H1 (cell line): Measurements from ENCODE around the gene CORT. TPM values are rescaled to one million over a fixed set of nuclear protein-coding genes. Genes with fewer than 3 reads are reported as not detected.

Source experiments
- CTCF ChIA-PET: fragments of 300-600 bp; sonication (Branson Sonifier 250); formaldehyde crosslinking; loops from one replicate; lab custom pipeline; 2021; ENCODE audit not compliant: partially characterized antibody; lab: Charles Lee
- POLR2A ChIA-PET: fragments of 300-600 bp; sonication (Branson Sonifier 250); formaldehyde crosslinking; loops from one replicate; lab custom pipeline; 2021; ENCODE audit warnings: inconsistent platforms; ENCODE audit not compliant: partially characterized antibody; lab: Charles Lee
- DNase-seq, 2 experiments: peaks; one replicate each; pipeline versions ENCODE4 v3.0.0 to v3.0.0-alpha.2; 2010 to 2022; ENCODE audit warnings: low spot score in 2 of 2, low read depth in 1 of 2, mixed read lengths in 1 of 2
- FAIRE-seq: peaks from 2 replicates; lab custom pipeline; 2011; peaks lifted over from hg19 to GRCh38; lab: Jason Lieb, UNC
- H2AFZ ChIP-seq: 2 replicates; pipeline ENCODE4 v1.8.1; 2012; ENCODE audit warnings: low read length, inconsistent platforms
- H2AK5ac ChIP-seq: 2 replicates; pipeline ENCODE4 v1.6.1; 2013; ENCODE audit warnings: low read depth, low read length
- H2BK120ac ChIP-seq: replicated peaks from 2 replicates; pipeline ENCODE3; 2013; ENCODE audit warnings: low read depth, low read length, inconsistent platforms
- H2BK12ac ChIP-seq: 2 replicates; pipeline ENCODE4 v1.6.1; 2013; ENCODE audit warnings: low read depth, low read length
- H2BK15ac ChIP-seq: 2 replicates; pipeline ENCODE4 v1.6.1; 2013; ENCODE audit warnings: low read length
- H2BK20ac ChIP-seq: 2 replicates; pipeline ENCODE4 v1.6.1; 2013; ENCODE audit warnings: low read length
- H2BK5ac ChIP-seq: 2 replicates; pipeline ENCODE4 v1.6.1; 2013; ENCODE audit warnings: low read depth, low read length
- H3K14ac ChIP-seq: 2 replicates; pipeline ENCODE4 v1.6.1; 2013; ENCODE audit warnings: inconsistent platforms; ENCODE audit not compliant: insufficient read length
- H3K18ac ChIP-seq: 2 replicates; pipeline ENCODE4 v1.6.1; 2013; ENCODE audit warnings: low read length; ENCODE audit errors: extremely low read depth
- H3K23ac ChIP-seq: 2 replicates; pipeline ENCODE4 v1.6.1; 2013; ENCODE audit warnings: inconsistent platforms; ENCODE audit not compliant: insufficient read length
- H3K23me2 ChIP-seq: 2 replicates; pipeline ENCODE4 v1.6.1; 2013; ENCODE audit warnings: low read depth, low read length
- H3K27ac ChIP-seq: 2 replicates; pipeline ENCODE4 v1.6.1; 2011; ENCODE audit warnings: low read depth, low read length, inconsistent platforms
- H3K27me3 ChIP-seq, 4 experiments: replicated peaks in 1 of 4; 1 replicate in 1 of 4; 2 replicates in 3 of 4; pipeline versions ENCODE4 v1.6.1 to v1.8.1; 2011 to 2013; ENCODE audit warnings: low read length in 3 of 4, mild to moderate bottlenecking in 3 of 4, inconsistent platforms in 2 of 4, mixed read lengths in 2 of 4, moderate library complexity in 1 of 4; ENCODE audit not compliant: control insufficient read depth in 3 of 4, insufficient read depth in 3 of 4; ENCODE audit errors: extremely low read depth in 1 of 4
- H3K36me3 ChIP-seq, 4 experiments: 2 replicates each; pipeline versions ENCODE4 v1.6.1 to v1.8.1; 2011 to 2013; ENCODE audit warnings: mild to moderate bottlenecking in 4 of 4, low read length in 3 of 4, moderate library complexity in 2 of 4, control low read depth in 1 of 4, inconsistent platforms in 1 of 4; ENCODE audit not compliant: insufficient read depth in 4 of 4, control insufficient read depth in 2 of 4
- H3K4ac ChIP-seq: replicated peaks from 2 replicates; pipeline ENCODE3; 2013; ENCODE audit warnings: low read length, low read depth, mixed read lengths, inconsistent platforms; ENCODE audit not compliant: insufficient read length
- H3K4me1 ChIP-seq, 4 experiments: replicated peaks in 1 of 4; 1 replicate in 1 of 4; 2 replicates in 3 of 4; pipeline versions ENCODE4 v1.6.1 to v1.8.1; 2011 to 2013; ENCODE audit warnings: low read length in 3 of 4, inconsistent platforms in 2 of 4, mixed read lengths in 1 of 4; ENCODE audit not compliant: insufficient read depth in 4 of 4, control insufficient read depth in 3 of 4
- H3K4me2 ChIP-seq, 2 experiments: 2 replicates each; pipeline versions ENCODE4 v1.6.1 to v1.8.1; 2011 to 2013; ENCODE audit warnings: low read depth in 2 of 2, low read length in 2 of 2, control low read depth in 1 of 2, inconsistent platforms in 1 of 2, mild to moderate bottlenecking in 1 of 2; ENCODE audit not compliant: insufficient read depth in 1 of 2
- H3K4me3 ChIP-seq, 4 experiments: fragments of 200-600, 300-600 bp in 1 of 4; sonication (generic), shearing (Covaris generic), sonication (Bioruptor Twin) in 1 of 4; 2 replicates each; pipeline versions ENCODE4 v1.5.1 to v1.8.1; 2011 to 2016; ENCODE audit warnings: low read length in 4 of 4, low read depth in 3 of 4, control low read depth in 2 of 4, inconsistent platforms in 2 of 4, mild to moderate bottlenecking in 2 of 4, mixed read lengths in 1 of 4, moderate library complexity in 1 of 4; ENCODE audit not compliant: insufficient read depth in 2 of 4; ENCODE audit errors: extremely low read depth in 1 of 4
- H3K56ac ChIP-seq: replicated peaks from 2 replicates; pipeline ENCODE3; 2013; ENCODE audit warnings: low read depth, mild to moderate bottlenecking, mixed read lengths, low read length, inconsistent platforms; ENCODE audit not compliant: insufficient read length
- H3K79me1 ChIP-seq: 2 replicates; pipeline ENCODE4 v1.6.1; 2013; ENCODE audit warnings: low read depth, low read length, control low read depth
- H3K79me2 ChIP-seq, 2 experiments: 2 replicates each; pipeline versions ENCODE4 v1.6.1 to v1.8.1; 2012 to 2013; ENCODE audit warnings: low read length in 2 of 2, mild to moderate bottlenecking in 2 of 2, inconsistent platforms in 1 of 2; ENCODE audit not compliant: insufficient read depth in 2 of 2, control insufficient read depth in 1 of 2
- H3K9ac ChIP-seq, 4 experiments: replicated peaks in 1 of 4; 1 replicate in 1 of 4; 2 replicates in 3 of 4; pipeline versions ENCODE4 v1.6.1 to v1.8.1; 2011 to 2013; ENCODE audit warnings: low read depth in 3 of 4, low read length in 3 of 4, control low read depth in 2 of 4, mild to moderate bottlenecking in 2 of 4, moderate library complexity in 2 of 4, inconsistent platforms in 1 of 4; ENCODE audit errors: extremely low read depth in 1 of 4
- H3K9me3 ChIP-seq, 2 experiments: 2 replicates each; pipeline versions ENCODE4 v1.6.1 to v1.8.1; 2012 to 2013; ENCODE audit warnings: mild to moderate bottlenecking in 2 of 2, moderate library complexity in 2 of 2, control low read depth in 1 of 2, inconsistent platforms in 1 of 2, low read depth in 1 of 2, low read length in 1 of 2, mixed read lengths in 1 of 2; ENCODE audit not compliant: insufficient read depth in 2 of 2
- H4K20me1 ChIP-seq, 2 experiments: replicated peaks in 1 of 2; 2 replicates each; pipeline versions ENCODE3 to v1.8.1; 2011 to 2013; ENCODE audit warnings: inconsistent platforms in 2 of 2, low read length in 2 of 2, mild to moderate bottlenecking in 1 of 2; ENCODE audit not compliant: insufficient read depth in 2 of 2, control insufficient read depth in 1 of 2
- H4K5ac ChIP-seq: 2 replicates; pipeline ENCODE4 v1.6.1; 2013; ENCODE audit warnings: low read length, low read depth, mixed read lengths, inconsistent platforms; ENCODE audit not compliant: insufficient read length
- H4K8ac ChIP-seq: 2 replicates; pipeline ENCODE4 v1.8.0; 2013; ENCODE audit warnings: mild to moderate bottlenecking, moderate library complexity, low read length, inconsistent platforms; ENCODE audit not compliant: insufficient read depth; ENCODE audit errors: extremely low read depth
- H4K91ac ChIP-seq: replicated peaks from 2 replicates; pipeline ENCODE3; 2013; ENCODE audit warnings: low read length, mixed read lengths, inconsistent platforms; ENCODE audit not compliant: insufficient read length
- BACH1 ChIP-seq: IDR thresholded peaks from 2 replicates; pipeline ENCODE4 v1.6.1; 2012; ENCODE audit warnings: low read length, improper control_type of control experiment
- BCL11A ChIP-seq, 2 experiments: IDR thresholded peaks; one replicate each; pipeline ENCODE4 v1.6.1; 2011; ENCODE audit warnings: low read depth in 2 of 2, low read length in 2 of 2, mild to moderate bottlenecking in 2 of 2
- CHD2 ChIP-seq: IDR thresholded peaks from 2 replicates; pipeline ENCODE4 v1.6.1; 2012; ENCODE audit warnings: low read length, improper control_type of control experiment
- CREB1 ChIP-seq: IDR thresholded peaks from 2 replicates; pipeline ENCODE4 v1.6.1; 2012; ENCODE audit warnings: inconsistent platforms
- RAD21 ChIP-seq, 2 experiments: IDR thresholded peaks in 1 of 2; conservative IDR thresholded peaks in 1 of 2; 2 replicates each; pipeline ENCODE4 v1.6.1; 2011; ENCODE audit warnings: low read depth in 2 of 2, low read length in 2 of 2, improper control_type of control experiment in 1 of 2, inconsistent platforms in 1 of 2, mild to moderate bottlenecking in 1 of 2, moderate library complexity in 1 of 2
- TEAD4 ChIP-seq: IDR thresholded peaks from 2 replicates; pipeline ENCODE4 v1.6.1; 2012; ENCODE audit warnings: low read depth, low read length, inconsistent platforms, mixed read lengths
- WGBS, 2 experiments: shearing (Covaris generic) in 1 of 2; methylation state at CpG; one replicate each; pipeline versions ENCODE4 v1.1.6 to v1.1.7; 2013 to 2015; ENCODE audit warnings: low lambda C conversion rate in 2 of 2, mixed read lengths in 2 of 2, inconsistent platforms in 1 of 2, low coverage in 1 of 2, missing lambda C conversion rate in 1 of 2; ENCODE audit not compliant: insufficient replicate concordance in 2 of 2, insufficient coverage in 1 of 2, insufficient read length in 1 of 2; ENCODE audit errors: extremely low coverage in 1 of 2, missing lambda C conversion rate in 1 of 2; 5-methylcytosine and 5-hydroxymethylcytosine counted together
- polyA plus RNA-seq, 7 experiments: library from polyadenylated mRNA; depleted of rRNA in 3 of 7; stranded (reverse) in 5 of 7; unstranded in 2 of 7; fragments of >200 nt in 5 of 7; fragments of 200-250 nt in 2 of 7; gene quantifications; 1 replicate in 5 of 7; 2 replicates in 1 of 7; 4 replicates in 1 of 7; pipeline versions ENCODE4 v1.2.1 to v1.2.3, GENCODE V29; 2011 to 2013; ENCODE audit warnings: missing spikeins in 2 of 7, mixed read lengths in 2 of 7
- total RNA-seq: library from RNA; stranded (reverse); fragmentation: NEBNext Ultra II Directional; extraction: Animal tissue kit (Norgen Biotek cat#: 25700); gene quantifications from 2 replicates; pipeline ENCODE4 v1.2.1, GENCODE V29; 2021

The CORT gene
- total and polyA plus RNA-seq, 2 of the 8 experiments (the other 6 are each of a cell fraction or from before 2014, with no cell fraction given): 0.15 to 0.30 TPM

DNA sequence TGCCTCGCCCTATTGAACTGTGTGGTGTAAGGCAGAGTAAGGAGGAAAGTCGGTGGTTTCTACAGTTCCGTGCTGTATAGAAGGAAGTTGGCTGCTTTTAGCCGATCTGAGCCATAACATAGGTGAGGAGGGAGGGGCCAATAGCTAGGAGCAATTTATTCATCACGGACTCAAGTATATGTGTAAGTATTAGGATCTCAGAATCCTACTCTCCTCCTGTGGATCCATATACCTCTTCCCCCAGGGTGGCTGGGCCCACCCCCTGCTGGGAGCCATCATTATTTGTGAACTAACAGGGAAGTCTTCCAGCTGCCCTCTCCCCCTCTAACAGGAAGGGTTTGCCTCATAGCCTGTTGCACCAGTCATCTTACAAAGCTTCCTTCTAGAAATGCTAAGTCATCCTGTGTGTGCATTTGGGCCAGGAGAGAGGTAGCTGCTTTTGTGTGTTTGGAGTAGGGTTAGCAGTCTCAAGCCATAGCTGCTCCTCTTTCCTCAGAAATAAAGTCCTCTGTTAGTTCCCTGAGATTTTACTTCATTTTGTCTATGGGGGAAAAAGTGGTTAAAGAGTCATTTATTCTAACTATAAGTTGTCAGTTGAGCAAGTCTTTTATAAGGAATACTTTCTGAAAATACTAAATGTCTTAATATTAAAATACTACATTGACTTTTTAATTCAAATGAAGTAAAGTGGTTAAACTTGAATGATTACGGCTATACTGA is 34.5 kb upstream of the CORT start:
- peaks cover 44 to 95% (median 78%) of the 10 kb centered on the region in 4 experiments for H3K36me3 ChIP-seq
- H3K27me3 ChIP-seq: no peaks in the 10 kb centered on the region
- no peak overlapping the region for H3K9ac ChIP-seq

More for the DNA sequence above, 34.5 kb upstream of the CORT start:
- no peak overlapping the region for H3K18ac ChIP-seq
- H3K23me2 ChIP-seq: no peaks in the 10 kb centered on the region; the same call in 1 of the 2 replicates
- no peak overlapping the region for H3K4ac ChIP-seq
- TF ChIP-seq CHD2 (no peak), BACH1 (0 out of 2 replicates have a peak, but pooled peaks have one; percentile 27), RAD21 (IDR thresholded peaks at IDR 0.05 in 1 of 2, conservative IDR thresholded peaks at IDR 0.05 in 1 of 2; ENCODE audit: low read depth in 2 of 2, low read length in 2 of 2) (no peak), BCL11A (IDR thresholded peaks at IDR 0.05; ENCODE audit: low read depth in 2 of 2, low read length in 2 of 2) (no peak), TEAD4 (no peak), CREB1 (no peak)
- TF ChIP-seq, all 59 proteins: peak for 1
- no peak for DNase-seq
- ChIA-PET CTCF (interaction anchor here (0.7 to 1.3 kb wide), 3 partner anchors 14 to 111 kb away, joined by 3 read pairs; no protein-coding TSS in a partner anchor), POLR2A (interaction anchor here (0.6 to 1.7 kb wide), 4 partner anchors 9 to 35 kb away, joined by 3 to 7 read pairs (median 4); no protein-coding TSS in a partner anchor)
- FAIRE-seq: no peak
- no peak overlapping the region for H4K5ac ChIP-seq
- H3K56ac ChIP-seq: no peak overlapping the region
- H3K4me2 ChIP-seq: no peak overlapping the region
- H2BK120ac ChIP-seq: no peak overlapping the region
- H3K79me1 ChIP-seq: peaks cover 2% of the 10 kb centered on the region; the same call in 1 of the 2 replicates
- no peak overlapping the region for H4K91ac ChIP-seq
- no peak overlapping the region; the same call in 1 of the 2 replicates for H2BK5ac ChIP-seq
- H2AK5ac ChIP-seq: no peak overlapping the region
- 94% methylated on average over 6 of the region's 6 CpGs; no CpG with 5 or more reads in 1 of the 2 experiments for WGBS, 2 experiments
- H3K4me3 ChIP-seq: no peak overlapping the region
- no peak overlapping the region for H4K8ac ChIP-seq
- no peak overlapping the region for H3K23ac ChIP-seq
- no peak overlapping the region for H2AFZ ChIP-seq
- no peak overlapping the region for H3K27ac ChIP-seq
- no peak overlapping the region for H2BK15ac ChIP-seq
- H3K14ac ChIP-seq: no peak overlapping the region
- H4K20me1 ChIP-seq: peaks cover 5% of the 10 kb centered on the region in 2 experiments
- H3K9me3 ChIP-seq: no peaks in the 10 kb centered on the region
- no peaks in the 10 kb centered on the region for H3K4me1 ChIP-seq
- H3K79me2 ChIP-seq: no peaks in the 10 kb centered on the region; a peak in 1 of 4 replicates
- no peak overlapping the region for H2BK20ac ChIP-seq
- no peak overlapping the region for H2BK12ac ChIP-seq
